H1 (cell line): Measurements from ENCODE around the gene PRMT9. TPM values are rescaled to one million over a fixed set of nuclear protein-coding genes. Genes with fewer than 3 reads are reported as not detected.

Experiments
- HDAC2 ChIP-seq, 2 experiments: fragments of 300-600 bp in 1 of 2; sonication (generic) in 1 of 2; IDR thresholded peaks; 2 replicates each; pipeline ENCODE4 v1.6.1; 2011 to 2012; ENCODE audit warnings: low read depth in 2 of 2, low read length in 2 of 2, mild to moderate bottlenecking in 2 of 2, moderate library complexity in 2 of 2, borderline replicate concordance in 1 of 2, inconsistent platforms in 1 of 2
- JUN ChIP-seq: IDR thresholded peaks from 2 replicates; pipeline ENCODE4 v1.6.1; 2011; ENCODE audit warnings: low read depth, mild to moderate bottlenecking, improper control_type of control experiment, low read length
- KDM5A ChIP-seq: fragments of 200-600 bp; IDR thresholded peaks from 2 replicates; pipeline ENCODE4 v1.7.1; 2012; ENCODE audit warnings: mild to moderate bottlenecking, low read length, inconsistent platforms, mixed read lengths
- MAFK ChIP-seq: IDR thresholded peaks from 2 replicates; pipeline ENCODE4 v1.6.1; 2012; ENCODE audit warnings: low read depth, mild to moderate bottlenecking, improper control_type of control experiment, low read length
- TAF1 ChIP-seq: IDR thresholded peaks from 2 replicates; pipeline ENCODE4 v1.6.1; 2011; ENCODE audit warnings: mild to moderate bottlenecking, low read depth, low read length
- TCF12 ChIP-seq: IDR thresholded peaks from 2 replicates; pipeline ENCODE4 v1.6.1; 2011; ENCODE audit warnings: low read depth, mild to moderate bottlenecking, low read length
- polyA plus RNA-seq, 7 experiments: library from polyadenylated mRNA; depleted of rRNA in 3 of 7; stranded (reverse) in 5 of 7; unstranded in 2 of 7; fragments of >200 nt in 5 of 7; fragments of 200-250 nt in 2 of 7; gene quantifications; 1 replicate in 5 of 7; 2 replicates in 1 of 7; 4 replicates in 1 of 7; pipeline versions ENCODE4 v1.2.1 to v1.2.3, GENCODE V29; 2011 to 2013; ENCODE audit warnings: missing spikeins in 2 of 7, mixed read lengths in 2 of 7
- total RNA-seq: library from RNA; stranded (reverse); fragmentation: NEBNext Ultra II Directional; extraction: Animal tissue kit (Norgen Biotek cat#: 25700); gene quantifications from 2 replicates; pipeline ENCODE4 v1.2.1, GENCODE V29; 2021

Gene PRMT9
- total and polyA plus RNA-seq, 2 of the 8 experiments (the other 6 are each of a cell fraction or from before 2014, with no cell fraction given), result 3.8 to 9.6 TPM

DNA sequence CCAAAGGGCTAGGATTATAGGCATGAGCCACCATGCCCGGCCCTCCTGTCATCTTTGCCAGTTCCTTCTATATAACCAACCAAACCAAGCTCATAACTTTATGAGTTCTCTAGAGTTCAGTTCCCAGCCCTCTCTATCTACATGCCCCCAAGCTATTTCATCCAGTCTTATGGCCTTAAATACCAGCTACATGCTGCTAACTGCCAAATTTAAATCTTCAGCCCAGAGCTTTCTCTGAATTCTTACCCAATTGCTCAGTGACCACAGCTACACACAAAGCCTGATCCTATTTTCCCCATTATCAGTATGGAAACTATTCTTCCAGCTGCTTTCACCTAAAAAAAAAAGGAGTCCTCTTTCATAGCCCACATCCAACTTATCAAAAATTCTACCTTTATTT is 43.6 kb downstream of the PRMT9 start (continued):
- TF ChIP-seq TCF12 (no peak), KDM5A (no peak), JUN (no peak), HDAC2 (IDR thresholded peaks at IDR 0.05; ENCODE audit: borderline replicate concordance in 1 of 2, low read depth in 2 of 2, low read length in 2 of 2) (no peak), TAF1 (no peak), MAFK (no peak)
- TF ChIP-seq, all 59 proteins: peak for 0
